Measurements from ENCODE around the gene EFCAB14. TPM values are rescaled to one million over a fixed set of nuclear protein-coding genes. Genes with fewer than 3 reads are reported as not detected.

Gene EFCAB14
- total and polyA plus RNA-seq, 2 experiments from 2014 or later, result 38.5 to 79.3 TPM

DNA sequence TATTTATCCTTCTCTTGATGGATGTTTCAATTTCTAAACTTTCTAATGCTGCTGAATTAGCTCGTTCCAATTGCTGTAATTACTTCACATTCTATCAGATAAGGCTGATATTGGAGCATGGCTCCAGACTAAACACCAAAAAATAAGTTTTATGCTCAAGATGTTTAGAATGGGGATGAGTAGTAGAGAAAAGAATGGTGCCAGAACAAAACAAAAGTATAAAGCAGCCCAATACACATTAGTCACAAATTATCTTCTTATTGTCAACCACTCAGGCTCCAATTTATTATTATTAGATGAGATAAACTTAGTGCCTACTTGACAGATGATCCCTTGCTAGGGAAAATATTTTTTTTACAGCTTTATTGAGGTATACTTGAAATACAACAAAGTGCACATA lies 72.6 kb downstream of the EFCAB14 start:
- no peak for DNase-seq (ENCODE audit: low spot score)
- no peaks in the 10 kb centered on the region for H3K27me3 ChIP-seq
- H3K4me2 ChIP-seq, result no peak overlapping the region
- 77% methylated on average over 1 of the region's 1 CpG for WGBS (ENCODE audit: low lambda C conversion rate, missing lambda C conversion rate)
- no peak overlapping the region for H2AFZ ChIP-seq
- no peak overlapping the region for H3K4me3 ChIP-seq
- H3K79me2 ChIP-seq, result no peaks in the 10 kb centered on the region
- TF ChIP-seq EZH2phosphoT487 (IDR thresholded peaks at IDR 0.05; ENCODE audit: low read depth, severe bottlenecking, unreplicated experiment) (no peak), EZH2 (IDR thresholded peaks at IDR 0.05; ENCODE audit: borderline replicate concordance) (no peak)
- TF ChIP-seq, protein P1, sequence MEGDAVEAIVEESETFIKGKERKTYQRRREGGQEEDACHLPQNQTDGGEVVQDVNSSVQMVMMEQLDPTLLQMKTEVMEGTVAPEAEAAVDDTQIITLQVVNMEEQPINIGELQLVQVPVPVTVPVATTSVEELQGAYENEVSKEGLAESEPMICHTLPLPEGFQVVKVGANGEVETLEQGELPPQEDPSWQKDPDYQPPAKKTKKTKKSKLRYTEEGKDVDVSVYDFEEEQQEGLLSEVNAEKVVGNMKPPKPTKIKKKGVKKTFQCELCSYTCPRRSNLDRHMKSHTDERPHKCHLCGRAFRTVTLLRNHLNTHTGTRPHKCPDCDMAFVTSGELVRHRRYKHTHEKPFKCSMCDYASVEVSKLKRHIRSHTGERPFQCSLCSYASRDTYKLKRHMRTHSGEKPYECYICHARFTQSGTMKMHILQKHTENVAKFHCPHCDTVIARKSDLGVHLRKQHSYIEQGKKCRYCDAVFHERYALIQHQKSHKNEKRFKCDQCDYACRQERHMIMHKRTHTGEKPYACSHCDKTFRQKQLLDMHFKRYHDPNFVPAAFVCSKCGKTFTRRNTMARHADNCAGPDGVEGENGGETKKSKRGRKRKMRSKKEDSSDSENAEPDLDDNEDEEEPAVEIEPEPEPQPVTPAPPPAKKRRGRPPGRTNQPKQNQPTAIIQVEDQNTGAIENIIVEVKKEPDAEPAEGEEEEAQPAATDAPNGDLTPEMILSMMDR (IDR thresholded peaks at IDR 0.05; ENCODE audit: poor library complexity), result no peak
- no peaks in the 10 kb centered on the region for H4K20me1 ChIP-seq (ENCODE audit: insufficient read depth, poor library complexity, severe bottlenecking)
- H3K9me2 ChIP-seq (replicated peaks; ENCODE audit: insufficient read depth), result no peaks in the 10 kb centered on the region
- H3K36me3 ChIP-seq (replicated peaks; ENCODE audit: insufficient read depth, low read depth), result no peaks in the 10 kb centered on the region
- H3K9me3 ChIP-seq (ENCODE audit: low read depth), result no peaks in the 10 kb centered on the region
- no peak overlapping the region for H3K27ac ChIP-seq
- H3K4me1 ChIP-seq (ENCODE audit: insufficient read depth), result no peaks in the 10 kb centered on the region

DNA sequence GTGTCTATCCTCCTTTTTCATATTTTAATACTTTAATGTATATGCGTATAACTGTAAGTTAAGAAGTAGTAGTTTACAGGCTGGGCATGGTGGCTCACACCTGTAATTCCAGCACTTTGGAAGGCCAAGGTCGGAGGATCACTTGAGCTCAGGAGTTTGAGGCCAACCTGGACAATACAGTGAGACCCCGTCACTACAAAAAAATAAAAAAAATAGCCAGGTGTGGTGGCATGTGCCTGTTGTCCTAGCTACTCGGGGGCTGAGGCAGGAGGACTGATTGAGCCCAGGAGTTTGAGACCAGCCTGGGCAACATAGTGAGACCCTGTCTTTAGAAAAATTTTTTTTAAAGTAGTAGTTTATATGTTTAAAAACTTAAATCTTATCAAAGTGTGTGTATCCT lies 73.1 kb downstream of the EFCAB14 start:
- H3K36me3 ChIP-seq (replicated peaks; ENCODE audit: insufficient read depth, low read depth), result no peaks in the 10 kb centered on the region
- TF ChIP-seq EZH2 (IDR thresholded peaks at IDR 0.05; ENCODE audit: borderline replicate concordance) (no peak), EZH2phosphoT487 (IDR thresholded peaks at IDR 0.05; ENCODE audit: low read depth, severe bottlenecking, unreplicated experiment) (no peak)
- TF ChIP-seq, protein P1 (IDR thresholded peaks at IDR 0.05; ENCODE audit: poor library complexity), result no peak
- no peaks in the 10 kb centered on the region for H3K4me1 ChIP-seq (ENCODE audit: insufficient read depth)
- no peaks in the 10 kb centered on the region for H3K9me2 ChIP-seq (replicated peaks; ENCODE audit: insufficient read depth)
- no peaks in the 10 kb centered on the region for H4K20me1 ChIP-seq (ENCODE audit: insufficient read depth, poor library complexity, severe bottlenecking)
- H3K27ac ChIP-seq, result no peak overlapping the region
- no peaks in the 10 kb centered on the region for H3K79me2 ChIP-seq
- no peaks in the 10 kb centered on the region for H3K9me3 ChIP-seq (ENCODE audit: low read depth)
- H3K27me3 ChIP-seq, result no peaks in the 10 kb centered on the region
- no peak overlapping the region for H3K4me2 ChIP-seq
- DNase-seq (ENCODE audit: low spot score), result no peak
- H3K4me3 ChIP-seq, result no peak overlapping the region
- H2AFZ ChIP-seq, result no peak overlapping the region
- WGBS (ENCODE audit: low lambda C conversion rate, missing lambda C conversion rate), result 95% methylated on average over 4 of the region's 4 CpGs

DNA sequence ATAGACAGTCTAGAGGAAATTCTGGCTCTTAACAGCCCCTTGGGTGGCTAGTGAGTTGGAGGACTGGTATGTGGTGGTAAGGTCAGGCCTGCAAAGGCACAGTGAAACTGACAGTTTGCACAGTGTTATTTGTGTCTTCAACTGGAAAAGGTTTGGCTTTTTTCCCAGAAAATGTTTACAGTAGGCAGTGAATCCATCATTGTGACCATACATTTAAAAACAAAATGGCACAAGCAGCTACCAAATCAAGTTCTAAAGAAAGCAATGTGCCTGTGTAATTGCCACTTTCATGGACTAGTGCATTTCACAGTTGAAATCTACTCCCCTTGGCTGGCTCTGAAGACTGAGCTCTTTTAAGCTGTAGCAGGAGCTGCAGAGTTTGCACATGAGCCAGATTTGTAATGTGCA lies 75.5 kb downstream of the EFCAB14 start:
- Histone ChIP-seq H3K4me2 (no peak overlapping the region), H3K9me2 (replicated peaks; ENCODE audit: insufficient read depth) (no peaks in the 10 kb centered on the region), H2AFZ (no peak overlapping the region), H3K36me3 (replicated peaks; ENCODE audit: insufficient read depth, low read depth) (no peaks in the 10 kb centered on the region), H3K9me3 (ENCODE audit: low read depth) (no peaks in the 10 kb centered on the region), H3K27ac (no peak overlapping the region), H3K79me2 (no peaks in the 10 kb centered on the region), H3K27me3 (no peaks in the 10 kb centered on the region), H3K4me3 (no peak overlapping the region), H3K4me1 (ENCODE audit: insufficient read depth) (no peaks in the 10 kb centered on the region), H4K20me1 (ENCODE audit: insufficient read depth, poor library complexity, severe bottlenecking) (no peaks in the 10 kb centered on the region)
- DNase-seq (ENCODE audit: low spot score), result peak; percentile 60
- TF ChIP-seq, protein P1 (IDR thresholded peaks at IDR 0.05; ENCODE audit: poor library complexity), result no peak
- no peak for TF ChIP-seq EZH2 (IDR thresholded peaks at IDR 0.05; ENCODE audit: borderline replicate concordance)
- TF ChIP-seq EZH2phosphoT487 (IDR thresholded peaks at IDR 0.05; ENCODE audit: low read depth, severe bottlenecking, unreplicated experiment), result no peak

DNA sequence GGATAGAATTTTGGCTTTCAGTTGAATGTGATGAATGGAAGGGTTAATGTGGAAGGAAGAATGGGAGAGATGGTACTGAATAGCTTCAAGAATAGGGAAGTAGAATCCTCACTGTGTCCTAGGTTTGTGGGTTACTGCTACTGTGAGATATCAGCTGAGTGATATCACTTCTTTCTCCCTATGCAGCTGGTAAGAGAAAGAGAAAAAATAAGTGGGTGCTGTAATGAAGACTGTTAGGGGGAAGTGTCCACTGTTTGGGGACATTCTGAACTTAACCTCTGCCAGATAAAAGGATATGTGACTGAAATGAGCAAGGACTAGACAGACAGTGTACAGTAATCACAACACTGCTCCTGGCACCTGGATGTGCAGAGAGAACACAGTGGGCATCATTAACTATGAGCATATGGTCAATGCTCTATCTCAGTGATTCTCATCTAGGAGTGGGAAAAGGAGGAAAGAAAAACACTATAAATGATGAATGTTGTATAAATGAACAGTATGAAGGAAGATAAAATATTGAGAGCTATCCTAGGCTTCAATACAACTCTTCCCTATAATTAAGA lies 76.7 kb downstream of the EFCAB14 start:
- H4K20me1 ChIP-seq (ENCODE audit: insufficient read depth, poor library complexity, severe bottlenecking), result no peaks in the 10 kb centered on the region
- no peak overlapping the region for H2AFZ ChIP-seq
- H3K4me3 ChIP-seq, result no peak overlapping the region
- H3K27ac ChIP-seq, result no peak overlapping the region
- H3K4me2 ChIP-seq, result no peak overlapping the region
- H3K36me3 ChIP-seq (replicated peaks; ENCODE audit: insufficient read depth, low read depth), result no peaks in the 10 kb centered on the region
- H3K4me1 ChIP-seq (ENCODE audit: insufficient read depth), result no peaks in the 10 kb centered on the region
- H3K27me3 ChIP-seq, result no peaks in the 10 kb centered on the region
- no peak for DNase-seq (ENCODE audit: low spot score)
- no peaks in the 10 kb centered on the region for H3K9me3 ChIP-seq (ENCODE audit: low read depth)
- H3K79me2 ChIP-seq, result no peaks in the 10 kb centered on the region
- TF ChIP-seq, protein P1 (IDR thresholded peaks at IDR 0.05; ENCODE audit: poor library complexity), result no peak
- no peak for TF ChIP-seq EZH2 (IDR thresholded peaks at IDR 0.05; ENCODE audit: borderline replicate concordance)
- TF ChIP-seq EZH2phosphoT487 (IDR thresholded peaks at IDR 0.05; ENCODE audit: low read depth, severe bottlenecking, unreplicated experiment), result no peak
- no peaks in the 10 kb centered on the region for H3K9me2 ChIP-seq (replicated peaks; ENCODE audit: insufficient read depth)
